Chondrocyte (in vitro differentiated cells): Measurements from ENCODE around the gene TMEM125. TPM values are rescaled to one million over a fixed set of nuclear protein-coding genes. Genes with fewer than 3 reads are reported as not detected.

ENCODE experiments used
- DNase-seq: peaks from one replicate; pipeline ENCODE4 v3.0.0; 2021; ENCODE audit warnings: mixed read lengths, low spot score
- H3K27ac Mint-ChIP-seq: one replicate; pipeline ENCODE4 v1.8.0; 2021; ENCODE audit warnings: mild to moderate bottlenecking, moderate library complexity, mixed read lengths; ENCODE audit not compliant: unreplicated experiment
- H3K27me3 Mint-ChIP-seq: 2 replicates; pipeline ENCODE4 v1.8.0; 2021; ENCODE audit warnings: low read depth, mixed read lengths
- H3K36me3 Mint-ChIP-seq: 2 replicates; pipeline ENCODE4 v1.8.0; 2021; ENCODE audit warnings: low read depth, mixed read lengths
- H3K4me1 Mint-ChIP-seq: 2 replicates; pipeline ENCODE4 v1.8.0; 2021; ENCODE audit warnings: low read depth, mild to moderate bottlenecking, mixed read lengths
- H3K4me3 Mint-ChIP-seq: one replicate; pipeline ENCODE4 v1.8.0; 2021; ENCODE audit warnings: mild to moderate bottlenecking, moderate library complexity, mixed read lengths; ENCODE audit not compliant: unreplicated experiment
- H3K9me3 Mint-ChIP-seq: 2 replicates; pipeline ENCODE4 v1.8.0; 2021; ENCODE audit warnings: low read depth, mixed read lengths
- CTCF ChIP-seq: fragments of 200-600 bp; sonication (generic); IDR thresholded peaks from 2 replicates; pipeline ENCODE4 v1.5.0; 2021; ENCODE audit warnings: antibody characterized with exemption, mild to moderate bottlenecking, moderate library complexity
- total RNA-seq: library from RNA; stranded (reverse); gene quantifications from 3 replicates; pipeline ENCODE4 v1.2.1, GENCODE V29; 2021

Gene TMEM125
- total RNA-seq, 1 donor from 2014 or later, result not detected

GRCh38 chr1:43266881-43267280 is 2.9 kb upstream of the TMEM125 start:
- peaks cover 9% of the 10 kb centered on the region for H3K9me3 Mint-ChIP-seq
- no peak overlapping the region for H3K4me3 Mint-ChIP-seq
- DNase-seq, result no peak
- H3K4me1 Mint-ChIP-seq, result peaks cover 17% of the 10 kb centered on the region
- H3K27me3 Mint-ChIP-seq, result peaks cover 2% of the 10 kb centered on the region
- H3K36me3 Mint-ChIP-seq, result peaks cover 6% of the 10 kb centered on the region
- no peak overlapping the region for H3K27ac Mint-ChIP-seq
- TF ChIP-seq CTCF, result no peak

- no peak for TF ChIP-seq CTCF
- H3K27me3 Mint-ChIP-seq, result peaks cover 2% of the 10 kb centered on the region
- no peak overlapping the region for H3K27ac Mint-ChIP-seq
- peaks cover 9% of the 10 kb centered on the region for H3K9me3 Mint-ChIP-seq
- peak; percentile 41 for DNase-seq
- peaks cover 17% of the 10 kb centered on the region for H3K4me1 Mint-ChIP-seq
- peaks cover 6% of the 10 kb centered on the region for H3K36me3 Mint-ChIP-seq
- H3K4me3 Mint-ChIP-seq, result no peak overlapping the region
These were observed 2.4 kb upstream of the TMEM125 start for GRCh38 chr1:43267291-43267805.

GRCh38 chr1:43267818-43268425 is 1.9 kb upstream of the TMEM125 start:
- H3K27ac Mint-ChIP-seq, result no peak overlapping the region
- peaks cover 5% of the 10 kb centered on the region for H3K36me3 Mint-ChIP-seq
- DNase-seq, result peak; percentile 40
- H3K4me1 Mint-ChIP-seq, result peaks cover 17% of the 10 kb centered on the region
- H3K27me3 Mint-ChIP-seq, result peaks cover 2% of the 10 kb centered on the region
- H3K4me3 Mint-ChIP-seq, result no peak overlapping the region
- H3K9me3 Mint-ChIP-seq, result peaks cover 5% of the 10 kb centered on the region
- no peak for TF ChIP-seq CTCF

GRCh38 chr1:43270421-43271095 is 775 bp downstream of the TMEM125 start:
- DNase-seq, result peak; percentile 68
- no peaks in the 10 kb centered on the region for H3K9me3 Mint-ChIP-seq
- peaks cover 21% of the 10 kb centered on the region for H3K4me1 Mint-ChIP-seq
- H3K4me3 Mint-ChIP-seq, result no peak overlapping the region
- TF ChIP-seq CTCF, result no peak
- no peak overlapping the region for H3K27ac Mint-ChIP-seq
- peaks cover 2% of the 10 kb centered on the region for H3K27me3 Mint-ChIP-seq
- peaks cover 2% of the 10 kb centered on the region for H3K36me3 Mint-ChIP-seq

GRCh38 chr1:43271186-43272118 is 1.7 kb downstream of the TMEM125 start:
- no peak for TF ChIP-seq CTCF
- peak; percentile 28 for DNase-seq
- peaks cover 2% of the 10 kb centered on the region for H3K27me3 Mint-ChIP-seq
- no peaks in the 10 kb centered on the region for H3K9me3 Mint-ChIP-seq
- H3K36me3 Mint-ChIP-seq, result no peaks in the 10 kb centered on the region
- H3K4me3 Mint-ChIP-seq, result no peak overlapping the region
- no peak overlapping the region for H3K27ac Mint-ChIP-seq
- H3K4me1 Mint-ChIP-seq, result peaks cover 21% of the 10 kb centered on the region
